HG03469 (cell line): ENCODE measurements around the gene GTSE1.

ENCODE experiments used
- ATAC-seq: cut with Tn5 transposase; IDR thresholded peaks from one replicate; pipeline ENCODE4 v1.9.1; 2021; ENCODE audit warnings: mild to moderate bottlenecking, moderate library complexity, moderate number of reproducible peaks; ENCODE audit not compliant: unreplicated experiment

GTSE1 gene

DNA sequence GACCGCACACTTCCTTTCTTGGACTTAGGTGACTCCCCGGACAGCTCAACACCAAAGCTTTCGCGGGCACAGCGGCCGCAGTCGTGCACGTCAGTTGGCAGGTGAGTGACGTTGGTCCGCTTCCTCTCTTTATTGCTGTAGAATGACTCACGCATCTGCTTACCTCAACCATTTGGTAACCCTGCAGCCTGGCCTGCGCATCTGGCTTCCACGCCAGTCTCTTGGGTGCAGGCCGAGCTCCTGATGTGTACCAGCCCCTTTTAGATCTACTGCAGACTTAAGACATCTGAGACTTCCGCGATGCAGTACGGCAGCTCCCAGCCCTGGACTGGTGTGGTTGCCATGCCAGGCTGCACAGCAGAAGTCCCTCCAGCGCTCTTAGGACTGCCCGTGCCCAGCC, 26.5 kb downstream of the GTSE1 start:
- ATAC-seq, result no peak

- no peak for ATAC-seq
Measured at GRCh38 chr22:46326066-46326680, 29.5 kb downstream of the GTSE1 start.

GRCh38 chr22:46327691-46328465, 31.2 kb downstream of the GTSE1 start:
- ATAC-seq, result no peak

DNA sequence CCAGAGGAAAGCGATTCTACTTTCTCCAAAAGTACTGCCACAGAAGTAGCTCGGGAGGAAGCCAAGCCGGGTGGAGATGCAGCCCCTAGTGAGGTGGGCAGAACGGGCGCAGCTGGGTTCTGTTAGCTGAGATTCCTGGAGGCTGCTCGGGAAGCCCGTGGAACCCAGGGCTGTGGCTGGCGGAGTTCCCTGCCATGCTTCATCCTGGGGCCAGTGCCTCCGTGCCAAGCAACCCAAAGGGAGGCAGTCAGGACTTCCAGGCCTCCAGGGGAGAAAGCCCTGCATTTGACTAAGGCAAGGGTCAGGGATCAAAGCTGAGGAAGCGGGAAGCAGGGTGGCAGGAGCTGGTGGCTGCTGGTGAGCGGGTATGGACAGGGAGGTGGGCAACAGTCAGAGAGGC, 32.1 kb downstream of the GTSE1 start:
- no peak for ATAC-seq

DNA sequence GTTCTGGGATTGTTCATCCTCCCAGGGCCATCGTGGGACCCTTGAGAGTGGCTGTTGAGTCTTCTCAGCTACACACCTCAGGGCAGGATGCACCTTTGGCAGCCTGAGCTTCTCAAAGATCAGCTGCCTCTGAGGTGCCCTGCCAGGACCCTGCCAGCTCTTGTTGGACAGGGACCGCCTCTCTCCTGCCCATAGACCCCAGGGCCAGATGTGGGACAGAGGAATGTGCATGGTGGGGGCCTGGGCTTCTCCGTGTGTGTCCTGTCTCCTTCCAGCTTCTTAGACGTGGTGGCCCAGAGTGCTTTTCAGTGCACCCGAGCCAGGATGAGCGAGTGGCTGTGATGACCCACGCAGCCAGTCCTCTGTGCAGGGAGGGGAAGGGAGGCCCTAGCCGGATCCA, 32.9 kb downstream of the GTSE1 start:
- ATAC-seq, result no peak

- no peak for ATAC-seq
Measured at GRCh38 chr22:46330426-46330825, 33.8 kb downstream of the GTSE1 start.

- no peak for ATAC-seq
Measured at GRCh38 chr22:46331496-46331895, 34.8 kb downstream of the GTSE1 start.

DNA sequence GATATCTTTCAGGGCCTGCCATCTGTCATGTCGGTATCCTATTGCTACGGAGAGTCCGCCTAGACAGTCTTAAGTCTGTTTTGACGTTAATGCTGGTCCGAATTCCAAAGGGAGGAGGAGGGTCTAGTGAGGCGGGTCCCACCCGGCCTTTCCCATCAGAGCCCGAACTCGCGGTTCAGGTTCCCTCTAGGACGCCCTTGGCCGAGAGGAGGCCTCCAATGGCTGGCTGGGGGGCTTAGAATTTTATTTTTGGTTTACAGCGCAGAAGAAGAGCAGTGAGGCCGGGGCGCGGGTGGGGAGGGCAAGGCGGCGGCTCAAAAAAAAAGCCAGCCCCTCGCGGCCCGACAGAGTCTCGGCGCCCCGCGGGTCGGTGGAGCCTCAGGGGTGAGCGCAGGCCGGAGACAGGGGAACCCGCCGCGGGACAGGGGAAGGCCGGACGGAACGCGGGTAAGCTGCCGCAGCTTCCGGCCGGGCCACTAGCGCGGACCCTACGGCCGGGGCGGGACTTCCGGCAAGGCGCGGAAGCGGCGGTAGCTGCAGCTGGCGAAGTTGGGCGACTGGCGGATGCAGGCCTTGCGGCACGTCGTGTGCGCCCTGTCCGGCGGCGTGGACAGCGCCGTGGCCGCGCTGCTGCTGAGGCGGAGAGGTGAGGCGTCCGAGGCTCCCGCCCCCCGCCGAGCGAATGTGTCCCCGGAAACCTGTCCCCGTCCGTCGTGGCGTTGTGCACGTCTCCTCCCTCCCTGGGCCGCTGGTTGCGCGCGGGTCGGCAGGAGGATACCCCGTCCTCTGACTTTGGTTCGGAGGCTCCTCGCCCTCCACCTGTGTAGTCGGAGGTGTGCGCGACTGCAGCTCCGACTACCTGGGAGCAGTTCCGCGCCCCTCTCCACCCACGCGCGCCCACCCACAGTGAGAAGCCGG, 38.8 kb downstream of the GTSE1 start, which contains the start of gene TRMU:
Gene TRMU (plus strand): TSS at position 514 of the 918 bp plus-strand sequence. CDS start 51 bp downstream, at position 565.
- ATAC-seq, result peak; percentile 54

- ATAC-seq, result no peak
Measured at GRCh38 chr22:46336119-46337078, 39.7 kb downstream of the GTSE1 start.

GRCh38 chr22:46337870-46338269, 41.2 kb downstream of the GTSE1 start:
- ATAC-seq, result no peak

DNA sequence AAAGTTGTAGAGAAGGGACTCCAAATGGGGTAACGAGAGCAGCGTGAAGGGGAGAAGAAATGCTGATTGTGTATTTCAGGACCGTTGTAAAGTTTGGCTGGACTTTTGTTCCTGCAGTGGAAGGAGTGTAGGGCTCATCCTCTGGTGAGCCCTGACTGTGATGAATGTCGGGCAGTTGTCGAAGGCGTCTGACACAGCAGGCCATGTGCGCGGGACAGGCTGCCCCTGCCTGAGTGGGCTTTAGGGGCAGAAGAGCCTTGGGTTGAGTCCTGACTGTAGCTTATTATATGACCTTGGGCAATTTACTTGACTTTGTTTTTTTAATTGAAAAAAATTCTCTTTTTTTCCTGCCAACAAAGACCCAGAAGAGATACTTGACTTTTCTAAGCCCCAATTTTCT, 42.0 kb downstream of the GTSE1 start:
- ATAC-seq, result no peak

DNA sequence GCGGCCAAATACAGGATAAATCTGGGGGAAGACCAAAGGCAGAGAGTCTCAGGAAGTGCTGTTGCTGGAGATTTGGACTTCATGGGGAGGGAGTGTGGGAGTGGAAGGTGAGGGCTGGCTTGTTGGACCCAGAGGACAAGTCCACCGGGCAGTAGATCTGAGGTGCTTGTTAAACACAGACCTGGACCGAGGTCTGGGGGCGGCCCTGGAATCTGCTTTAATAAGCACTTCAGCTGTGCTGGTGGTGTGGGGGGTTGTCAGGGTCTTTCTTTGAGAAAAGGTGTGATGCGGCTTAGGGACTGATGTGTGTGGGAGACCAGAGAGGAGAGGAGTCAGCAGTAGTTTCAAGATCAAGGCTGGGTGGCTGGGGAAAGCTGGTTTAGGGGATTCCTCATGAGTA, 43.3 kb downstream of the GTSE1 start:
- no peak for ATAC-seq

GRCh38 chr22:46340676-46341075, 44.0 kb downstream of the GTSE1 start:
- ATAC-seq, result no peak

- no peak for ATAC-seq
Measured at GRCh38 chr22:46346680-46347405, 50.2 kb downstream of the GTSE1 start.

GRCh38 chr22:46347646-46348045, 51.0 kb downstream of the GTSE1 start:
- ATAC-seq, result no peak

GRCh38 chr22:46348099-46348695, 51.5 kb downstream of the GTSE1 start:
- no peak for ATAC-seq

GRCh38 chr22:46349238-46349637, 52.6 kb downstream of the GTSE1 start:
- no peak for ATAC-seq

DNA sequence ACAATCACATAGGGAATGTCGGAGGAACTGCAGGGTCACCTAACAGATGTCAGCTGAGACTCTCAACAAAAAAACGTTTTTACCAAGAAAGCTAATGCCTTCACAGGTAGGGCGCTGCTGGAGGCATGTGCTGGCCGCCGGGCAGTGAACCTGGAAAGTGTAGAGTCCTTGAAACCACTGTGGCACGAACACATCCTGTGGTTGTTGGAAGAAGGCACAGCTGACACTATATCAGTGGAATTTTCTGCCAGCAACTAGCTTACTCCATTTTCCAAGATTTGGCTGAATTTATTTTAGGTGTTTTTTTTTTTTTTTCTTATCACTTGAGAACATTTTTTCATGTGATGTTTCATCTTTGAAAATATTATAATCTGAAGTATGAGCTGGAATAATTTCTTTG, 53.0 kb downstream of the GTSE1 start:
- ATAC-seq, result no peak

DNA sequence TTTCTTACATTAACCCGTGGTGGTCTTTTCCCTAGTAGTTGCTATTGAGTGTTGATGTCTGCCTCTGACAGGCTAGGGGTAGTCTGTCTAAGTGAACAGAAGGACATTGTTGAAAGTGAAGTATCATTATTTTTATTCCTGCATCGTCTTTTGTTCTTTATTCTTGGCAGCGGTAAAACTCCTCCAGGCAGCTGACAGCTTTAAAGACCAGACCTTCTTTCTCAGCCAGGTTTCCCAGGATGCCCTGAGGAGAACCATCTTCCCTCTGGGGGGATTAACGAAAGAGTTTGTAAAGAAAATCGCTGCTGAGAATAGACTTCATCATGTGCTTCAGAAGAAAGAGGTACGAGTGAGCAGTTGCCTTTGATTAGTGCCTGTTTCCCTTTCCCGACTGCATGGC, 53.5 kb downstream of the GTSE1 start:
- no peak for ATAC-seq
